A549 (cell line): ENCODE measurements around the gene EIF3L.

Source experiments
- BCL3 ChIP-seq: fragments of >200 bp; sonication (Bioruptor Twin); formaldehyde crosslinking; IDR thresholded peaks from 3 replicates; pipeline ENCODE4 v1.6.1; 2016
- CEBPB ChIP-seq, 2 experiments: fragments of >200 bp in 1 of 2; sonication (Bioruptor Twin) in 1 of 2; formaldehyde crosslinking in 1 of 2; IDR thresholded peaks; 2 replicates each; pipeline ENCODE4 v1.6.1; 2012 to 2016
- JUN ChIP-seq, 2 experiments: fragments of >200 bp; sonication (Bioruptor Twin); formaldehyde crosslinking; IDR thresholded peaks; 2 replicates in 1 of 2; 3 replicates in 1 of 2; pipeline ENCODE4 v1.6.1; 2016 to 2017
- MAFK ChIP-seq: fragments of 450-650 bp; IDR thresholded peaks from 2 replicates; pipeline ENCODE4 v1.6.1; 2014; ENCODE audit not compliant: partially characterized antibody
- POLR2A ChIP-seq: IDR thresholded peaks from 2 replicates; pipeline ENCODE4 v1.6.1; 2012; ENCODE audit warnings: mild to moderate bottlenecking, low read length
- RAD21 ChIP-seq, 2 experiments: fragments of >200 bp in 1 of 2; sonication (Bioruptor Twin) in 1 of 2; formaldehyde crosslinking in 1 of 2; IDR thresholded peaks in 1 of 2; conservative IDR thresholded peaks in 1 of 2; 2 replicates in 1 of 2; 3 replicates in 1 of 2; pipeline ENCODE4 v1.6.1; 2012 to 2018; ENCODE audit warnings: inconsistent platforms in 1 of 2
- RFX5 ChIP-seq: fragments of 450-650 bp; IDR thresholded peaks from 2 replicates; pipeline ENCODE4 v1.7.1; 2014; ENCODE audit warnings: antibody characterized with exemption, mild to moderate bottlenecking, moderate library complexity
- TF ChIP-seq, protein P1 (sequence below): fragments of >200 bp; sonication (Bioruptor Twin); formaldehyde crosslinking; IDR thresholded peaks from 3 replicates; pipeline ENCODE4 v1.5.1; 2016
- TF ChIP-seq, protein P2 (sequence below): fragments of 150-350 bp; IDR thresholded peaks from 2 replicates; pipeline ENCODE4 v1.6.1; 2014; ENCODE audit warnings: low read depth, mild to moderate bottlenecking, low read length
- TF ChIP-seq, protein P3 (sequence below): fragments of 200-600 bp; sonication (generic); IDR thresholded peaks from 2 replicates; pipeline ENCODE4 v1.6.1; 2016; ENCODE audit warnings: antibody characterized with exemption, mild to moderate bottlenecking, moderate library complexity

DNA sequence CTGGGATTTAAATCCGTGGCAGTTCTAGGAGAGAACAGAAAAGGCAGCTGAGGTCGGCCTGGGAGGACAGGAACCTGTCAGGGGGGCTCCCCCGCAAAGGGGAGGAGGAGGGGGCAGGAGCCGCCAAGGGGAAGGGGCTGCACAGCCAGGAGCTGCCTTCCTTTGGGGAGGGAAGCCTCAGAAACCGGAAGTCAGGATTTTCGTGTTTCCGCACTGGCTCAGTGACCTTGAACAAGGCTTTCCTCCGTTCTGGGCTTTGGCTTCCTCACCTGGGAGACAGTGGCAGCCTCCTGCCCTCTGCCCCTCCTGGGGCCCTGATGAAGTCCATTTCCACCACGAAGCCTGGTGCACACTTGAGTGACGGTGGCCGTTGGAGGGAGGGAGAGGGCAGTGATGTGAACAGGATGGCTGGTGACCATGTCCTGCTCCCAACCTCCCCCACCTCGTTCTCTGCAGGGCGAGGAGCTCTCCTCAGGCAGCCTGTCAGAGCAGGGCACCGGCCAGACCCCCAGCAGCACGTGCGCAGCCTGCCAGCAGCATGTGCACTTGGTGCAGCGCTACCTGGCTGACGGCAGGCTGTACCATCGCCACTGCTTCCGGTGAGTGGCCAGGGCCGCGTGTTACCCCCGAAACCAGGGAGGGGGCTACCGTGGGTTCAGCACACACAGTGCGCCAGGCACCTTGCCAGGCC lies 69.5 kb downstream of the EIF3L start:
- TF ChIP-seq, protein P1, sequence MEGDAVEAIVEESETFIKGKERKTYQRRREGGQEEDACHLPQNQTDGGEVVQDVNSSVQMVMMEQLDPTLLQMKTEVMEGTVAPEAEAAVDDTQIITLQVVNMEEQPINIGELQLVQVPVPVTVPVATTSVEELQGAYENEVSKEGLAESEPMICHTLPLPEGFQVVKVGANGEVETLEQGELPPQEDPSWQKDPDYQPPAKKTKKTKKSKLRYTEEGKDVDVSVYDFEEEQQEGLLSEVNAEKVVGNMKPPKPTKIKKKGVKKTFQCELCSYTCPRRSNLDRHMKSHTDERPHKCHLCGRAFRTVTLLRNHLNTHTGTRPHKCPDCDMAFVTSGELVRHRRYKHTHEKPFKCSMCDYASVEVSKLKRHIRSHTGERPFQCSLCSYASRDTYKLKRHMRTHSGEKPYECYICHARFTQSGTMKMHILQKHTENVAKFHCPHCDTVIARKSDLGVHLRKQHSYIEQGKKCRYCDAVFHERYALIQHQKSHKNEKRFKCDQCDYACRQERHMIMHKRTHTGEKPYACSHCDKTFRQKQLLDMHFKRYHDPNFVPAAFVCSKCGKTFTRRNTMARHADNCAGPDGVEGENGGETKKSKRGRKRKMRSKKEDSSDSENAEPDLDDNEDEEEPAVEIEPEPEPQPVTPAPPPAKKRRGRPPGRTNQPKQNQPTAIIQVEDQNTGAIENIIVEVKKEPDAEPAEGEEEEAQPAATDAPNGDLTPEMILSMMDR: no peak
- TF ChIP-seq JUN (IDR thresholded peaks at IDR 0.05) (no peak), RFX5 (no peak), CEBPB (IDR thresholded peaks at IDR 0.05) (no peak), BCL3 (no peak), POLR2A (no peak), RAD21 (conservative IDR thresholded peaks at IDR 0.05 in 1 of 2, IDR thresholded peaks at IDR 0.05 in 1 of 2) (no peak), MAFK (no peak)
- TF ChIP-seq, protein P2, sequence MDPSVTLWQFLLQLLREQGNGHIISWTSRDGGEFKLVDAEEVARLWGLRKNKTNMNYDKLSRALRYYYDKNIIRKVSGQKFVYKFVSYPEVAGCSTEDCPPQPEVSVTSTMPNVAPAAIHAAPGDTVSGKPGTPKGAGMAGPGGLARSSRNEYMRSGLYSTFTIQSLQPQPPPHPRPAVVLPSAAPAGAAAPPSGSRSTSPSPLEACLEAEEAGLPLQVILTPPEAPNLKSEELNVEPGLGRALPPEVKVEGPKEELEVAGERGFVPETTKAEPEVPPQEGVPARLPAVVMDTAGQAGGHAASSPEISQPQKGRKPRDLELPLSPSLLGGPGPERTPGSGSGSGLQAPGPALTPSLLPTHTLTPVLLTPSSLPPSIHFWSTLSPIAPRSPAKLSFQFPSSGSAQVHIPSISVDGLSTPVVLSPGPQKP: no peak
- TF ChIP-seq, protein P3, sequence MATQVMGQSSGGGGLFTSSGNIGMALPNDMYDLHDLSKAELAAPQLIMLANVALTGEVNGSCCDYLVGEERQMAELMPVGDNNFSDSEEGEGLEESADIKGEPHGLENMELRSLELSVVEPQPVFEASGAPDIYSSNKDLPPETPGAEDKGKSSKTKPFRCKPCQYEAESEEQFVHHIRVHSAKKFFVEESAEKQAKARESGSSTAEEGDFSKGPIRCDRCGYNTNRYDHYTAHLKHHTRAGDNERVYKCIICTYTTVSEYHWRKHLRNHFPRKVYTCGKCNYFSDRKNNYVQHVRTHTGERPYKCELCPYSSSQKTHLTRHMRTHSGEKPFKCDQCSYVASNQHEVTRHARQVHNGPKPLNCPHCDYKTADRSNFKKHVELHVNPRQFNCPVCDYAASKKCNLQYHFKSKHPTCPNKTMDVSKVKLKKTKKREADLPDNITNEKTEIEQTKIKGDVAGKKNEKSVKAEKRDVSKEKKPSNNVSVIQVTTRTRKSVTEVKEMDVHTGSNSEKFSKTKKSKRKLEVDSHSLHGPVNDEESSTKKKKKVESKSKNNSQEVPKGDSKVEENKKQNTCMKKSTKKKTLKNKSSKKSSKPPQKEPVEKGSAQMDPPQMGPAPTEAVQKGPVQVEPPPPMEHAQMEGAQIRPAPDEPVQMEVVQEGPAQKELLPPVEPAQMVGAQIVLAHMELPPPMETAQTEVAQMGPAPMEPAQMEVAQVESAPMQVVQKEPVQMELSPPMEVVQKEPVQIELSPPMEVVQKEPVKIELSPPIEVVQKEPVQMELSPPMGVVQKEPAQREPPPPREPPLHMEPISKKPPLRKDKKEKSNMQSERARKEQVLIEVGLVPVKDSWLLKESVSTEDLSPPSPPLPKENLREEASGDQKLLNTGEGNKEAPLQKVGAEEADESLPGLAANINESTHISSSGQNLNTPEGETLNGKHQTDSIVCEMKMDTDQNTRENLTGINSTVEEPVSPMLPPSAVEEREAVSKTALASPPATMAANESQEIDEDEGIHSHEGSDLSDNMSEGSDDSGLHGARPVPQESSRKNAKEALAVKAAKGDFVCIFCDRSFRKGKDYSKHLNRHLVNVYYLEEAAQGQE: no peak
